Keratinocyte (primary cell): ENCODE results near the gene PGPEP1.

ENCODE experiments used
- EZH2 ChIP-seq: IDR thresholded peaks from one replicate; pipeline ENCODE4 v1.6.1; 2012; ENCODE audit warnings: inconsistent platforms, mild to moderate bottlenecking, low read length, moderate library complexity
- TF ChIP-seq, protein P1 (sequence below), 3 experiments: IDR thresholded peaks in 1 of 3; conservative IDR thresholded peaks in 1 of 3; optimal IDR thresholded peaks in 1 of 3; 2 replicates in 2 of 3; 3 replicates in 1 of 3; pipeline versions ENCODE3 to v1.5.1; 2011; ENCODE audit warnings: low read length in 3 of 3, mild to moderate bottlenecking in 3 of 3, moderate library complexity in 2 of 3, control low read depth in 1 of 3, inconsistent platforms in 1 of 3; ENCODE audit not compliant: insufficient read depth in 2 of 3; ENCODE audit errors: extremely low read depth in 1 of 3

DNA sequence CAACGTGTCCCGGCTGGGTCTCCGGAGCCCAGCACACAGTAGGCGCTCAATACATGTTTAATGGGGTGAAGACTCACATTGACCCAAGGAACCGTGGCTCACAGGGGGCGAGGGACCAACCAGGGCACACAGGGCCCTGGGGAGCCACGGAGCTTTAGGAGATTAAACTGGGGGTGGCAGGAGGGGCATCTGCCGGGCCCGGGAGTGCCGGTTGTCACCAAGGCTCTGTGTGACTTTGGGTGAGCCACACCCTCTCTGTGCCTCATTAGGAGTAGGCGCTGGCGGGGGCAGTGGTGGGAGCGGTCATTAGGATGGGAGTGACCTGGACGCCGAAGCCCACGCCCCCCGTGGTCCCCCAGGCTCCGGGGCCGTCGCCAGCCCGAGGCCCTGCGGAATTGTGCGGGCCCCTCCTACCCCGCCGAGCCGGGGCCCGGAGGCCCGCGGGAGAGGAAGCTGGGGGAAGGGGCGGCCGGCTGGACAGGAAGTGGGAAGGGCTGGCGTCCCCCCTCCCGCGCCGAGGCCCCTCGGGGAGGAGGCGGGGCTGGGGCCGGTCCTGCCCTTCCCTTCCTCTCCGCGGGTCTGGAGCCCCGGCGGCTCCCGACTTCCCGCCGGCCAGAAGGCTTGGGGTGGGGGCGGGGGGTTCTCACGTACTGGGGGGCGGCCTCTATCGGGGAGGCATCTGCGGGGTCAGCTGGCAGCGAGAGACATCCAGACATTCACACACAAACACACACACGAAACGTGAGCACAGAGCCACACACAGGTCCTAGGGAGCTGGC lies 77.0 kb downstream of the PGPEP1 start:
- TF ChIP-seq, protein P1, sequence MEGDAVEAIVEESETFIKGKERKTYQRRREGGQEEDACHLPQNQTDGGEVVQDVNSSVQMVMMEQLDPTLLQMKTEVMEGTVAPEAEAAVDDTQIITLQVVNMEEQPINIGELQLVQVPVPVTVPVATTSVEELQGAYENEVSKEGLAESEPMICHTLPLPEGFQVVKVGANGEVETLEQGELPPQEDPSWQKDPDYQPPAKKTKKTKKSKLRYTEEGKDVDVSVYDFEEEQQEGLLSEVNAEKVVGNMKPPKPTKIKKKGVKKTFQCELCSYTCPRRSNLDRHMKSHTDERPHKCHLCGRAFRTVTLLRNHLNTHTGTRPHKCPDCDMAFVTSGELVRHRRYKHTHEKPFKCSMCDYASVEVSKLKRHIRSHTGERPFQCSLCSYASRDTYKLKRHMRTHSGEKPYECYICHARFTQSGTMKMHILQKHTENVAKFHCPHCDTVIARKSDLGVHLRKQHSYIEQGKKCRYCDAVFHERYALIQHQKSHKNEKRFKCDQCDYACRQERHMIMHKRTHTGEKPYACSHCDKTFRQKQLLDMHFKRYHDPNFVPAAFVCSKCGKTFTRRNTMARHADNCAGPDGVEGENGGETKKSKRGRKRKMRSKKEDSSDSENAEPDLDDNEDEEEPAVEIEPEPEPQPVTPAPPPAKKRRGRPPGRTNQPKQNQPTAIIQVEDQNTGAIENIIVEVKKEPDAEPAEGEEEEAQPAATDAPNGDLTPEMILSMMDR (optimal IDR thresholded peaks at IDR 0.05 in 1 of 3, IDR thresholded peaks at IDR 0.05 in 1 of 3, conservative IDR thresholded peaks at IDR 0.05 in 1 of 3; ENCODE audit: extremely low read depth in 1 of 3, insufficient read depth in 2 of 3, low read length in 3 of 3): no peak
- no peak for TF ChIP-seq EZH2
